Iris pigment epithelial cell (primary cell): ENCODE data around the gene REM2.

ENCODE experiments used
- DNase-seq: peaks from one replicate; pipeline ENCODE4 v3.0.0-alpha.2; 2011; ENCODE audit warnings: low read depth

REM2 gene, protein sequence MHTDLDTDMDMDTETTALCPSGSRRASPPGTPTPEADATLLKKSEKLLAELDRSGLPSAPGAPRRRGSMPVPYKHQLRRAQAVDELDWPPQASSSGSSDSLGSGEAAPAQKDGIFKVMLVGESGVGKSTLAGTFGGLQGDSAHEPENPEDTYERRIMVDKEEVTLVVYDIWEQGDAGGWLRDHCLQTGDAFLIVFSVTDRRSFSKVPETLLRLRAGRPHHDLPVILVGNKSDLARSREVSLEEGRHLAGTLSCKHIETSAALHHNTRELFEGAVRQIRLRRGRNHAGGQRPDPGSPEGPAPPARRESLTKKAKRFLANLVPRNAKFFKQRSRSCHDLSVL

DNA sequence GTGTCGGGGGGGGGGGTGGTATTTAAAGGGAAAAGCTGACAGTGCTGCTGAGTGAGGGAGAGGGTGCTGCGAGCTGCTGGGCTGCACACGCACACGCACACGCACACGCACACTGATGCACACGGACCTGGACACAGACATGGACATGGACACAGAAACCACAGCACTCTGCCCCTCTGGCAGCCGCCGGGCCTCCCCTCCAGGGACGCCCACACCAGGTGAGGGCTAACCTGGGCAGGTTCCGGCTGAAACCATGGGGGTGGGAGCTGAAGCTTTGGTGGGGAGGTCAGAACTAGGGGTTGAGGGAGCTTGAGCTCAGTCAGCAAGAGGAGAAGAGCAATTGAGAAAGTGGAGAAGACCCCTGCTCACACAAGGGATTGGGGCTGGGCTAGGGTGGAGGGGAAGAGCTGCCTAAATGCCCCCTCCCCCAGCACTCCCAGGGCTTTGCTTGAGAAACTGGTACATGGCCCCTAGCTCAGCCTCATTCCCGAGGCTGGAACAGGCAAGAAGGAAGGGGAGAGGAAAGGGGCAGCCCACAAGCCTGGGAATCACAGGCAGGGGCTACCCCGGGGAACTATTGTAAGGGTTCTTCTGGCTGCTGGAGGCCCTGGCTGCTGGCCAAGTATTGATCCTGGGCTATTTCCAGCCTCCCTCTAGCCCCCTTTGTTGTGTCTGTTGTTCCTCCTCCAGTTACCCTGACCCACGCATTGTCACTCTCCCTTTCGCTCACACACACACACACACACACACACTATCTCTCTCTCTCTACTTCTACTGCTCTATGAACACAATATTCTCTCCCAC, at the start of gene REM2:
TSS of gene REM2 (plus strand) at position 50 of the 804 bp plus-strand sequence. CDS start at position 116, 66 bp downstream.
- DNase-seq = no peak

DNA sequence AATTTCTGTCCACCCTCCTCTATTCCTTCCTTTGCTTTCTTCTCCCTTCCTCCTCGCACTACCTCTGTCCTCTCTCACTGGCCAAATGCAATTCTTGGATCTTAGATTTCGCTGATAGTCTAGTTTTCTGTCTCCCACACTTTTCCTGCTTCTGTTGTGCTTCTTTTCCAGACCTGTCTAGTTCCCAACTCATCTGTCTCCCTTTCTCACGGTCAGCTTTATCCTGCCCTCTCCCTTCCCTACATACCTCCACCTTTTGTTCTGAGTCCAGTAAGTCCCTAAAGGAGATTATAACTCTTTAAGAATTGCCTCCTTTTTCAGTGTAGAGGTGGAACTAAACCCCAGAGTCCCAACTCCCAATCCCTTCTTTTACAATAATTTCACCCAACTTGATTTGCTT, 47.5 kb upstream of the REM2 start:
- no peak for DNase-seq

DNA sequence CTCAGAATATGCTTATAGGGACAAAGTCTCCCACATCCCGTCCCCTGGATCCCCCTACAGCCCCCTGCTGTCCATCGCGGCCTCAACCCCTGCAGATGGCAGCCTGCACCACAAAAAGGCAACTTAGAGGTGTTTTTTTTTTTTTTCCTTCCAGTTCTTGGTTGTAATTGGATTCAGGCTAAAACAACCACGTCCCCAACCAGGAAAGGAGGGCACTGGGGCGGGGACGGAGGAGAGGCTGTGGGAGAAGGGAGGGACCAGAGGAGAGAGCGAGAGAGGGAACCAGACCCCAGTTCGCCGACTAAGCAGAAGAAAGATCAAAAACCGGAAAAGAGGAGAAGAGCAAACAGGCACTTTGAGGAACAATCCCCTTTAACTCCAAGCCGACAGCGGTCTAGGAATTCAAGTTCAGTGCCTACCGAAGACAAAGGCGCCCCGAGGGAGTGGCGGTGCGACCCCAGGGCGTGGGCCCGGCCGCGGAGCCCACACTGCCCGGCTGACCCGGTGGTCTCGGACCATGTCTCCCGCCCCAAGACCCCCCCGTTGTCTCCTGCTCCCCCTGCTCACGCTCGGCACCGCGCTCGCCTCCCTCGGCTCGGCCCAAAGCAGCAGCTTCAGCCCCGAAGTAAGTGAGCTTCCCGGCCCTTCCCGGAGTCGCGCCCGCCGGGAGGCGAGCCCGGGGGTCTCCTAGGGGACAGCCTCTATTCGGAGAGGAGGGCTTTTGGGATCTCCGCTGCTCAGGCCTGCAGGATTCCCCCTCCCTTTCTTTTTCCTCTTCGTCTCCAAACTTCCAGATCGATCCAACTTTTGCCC, 46.5 kb upstream of the REM2 start, which contains the start of gene MMP14:
TSS of gene MMP14 (plus strand) at position 285 of the 813 bp plus-strand sequence. CDS start at position 518, 233 bp downstream.
- peak; percentile 89 for DNase-seq

DNA sequence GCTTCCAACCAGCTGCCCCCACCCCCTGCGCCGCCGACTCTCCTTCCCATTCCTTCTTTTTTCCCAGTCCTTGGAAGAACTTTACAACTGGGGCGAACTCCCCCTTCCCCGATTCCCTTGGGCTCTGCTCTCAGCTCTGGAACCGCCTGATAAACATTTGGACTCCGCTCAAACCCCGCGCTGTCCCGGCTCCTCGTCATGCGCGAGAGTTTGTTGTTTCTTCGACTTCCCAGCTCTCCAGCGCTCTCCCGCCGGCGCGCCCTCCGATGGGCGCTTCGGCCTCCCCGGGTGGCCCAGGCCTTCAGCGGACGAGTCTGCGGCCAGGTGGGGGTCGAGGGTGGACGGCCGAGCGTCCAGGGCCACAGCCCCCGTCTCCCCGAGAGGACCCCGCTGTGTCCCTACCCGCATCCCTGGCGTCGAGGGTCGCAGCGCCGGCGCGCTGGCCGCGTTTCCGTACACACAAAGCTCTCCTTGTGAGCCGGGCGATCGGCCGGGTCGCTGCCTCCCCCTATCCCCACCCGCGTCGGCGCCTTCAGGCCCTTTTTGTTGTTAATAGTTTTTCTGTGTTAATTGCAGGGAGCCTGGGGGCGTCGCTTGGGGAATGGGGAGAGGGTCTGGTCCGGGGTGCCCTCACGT, 45.8 kb upstream of the REM2 start:
- peak; percentile 74 for DNase-seq

DNA sequence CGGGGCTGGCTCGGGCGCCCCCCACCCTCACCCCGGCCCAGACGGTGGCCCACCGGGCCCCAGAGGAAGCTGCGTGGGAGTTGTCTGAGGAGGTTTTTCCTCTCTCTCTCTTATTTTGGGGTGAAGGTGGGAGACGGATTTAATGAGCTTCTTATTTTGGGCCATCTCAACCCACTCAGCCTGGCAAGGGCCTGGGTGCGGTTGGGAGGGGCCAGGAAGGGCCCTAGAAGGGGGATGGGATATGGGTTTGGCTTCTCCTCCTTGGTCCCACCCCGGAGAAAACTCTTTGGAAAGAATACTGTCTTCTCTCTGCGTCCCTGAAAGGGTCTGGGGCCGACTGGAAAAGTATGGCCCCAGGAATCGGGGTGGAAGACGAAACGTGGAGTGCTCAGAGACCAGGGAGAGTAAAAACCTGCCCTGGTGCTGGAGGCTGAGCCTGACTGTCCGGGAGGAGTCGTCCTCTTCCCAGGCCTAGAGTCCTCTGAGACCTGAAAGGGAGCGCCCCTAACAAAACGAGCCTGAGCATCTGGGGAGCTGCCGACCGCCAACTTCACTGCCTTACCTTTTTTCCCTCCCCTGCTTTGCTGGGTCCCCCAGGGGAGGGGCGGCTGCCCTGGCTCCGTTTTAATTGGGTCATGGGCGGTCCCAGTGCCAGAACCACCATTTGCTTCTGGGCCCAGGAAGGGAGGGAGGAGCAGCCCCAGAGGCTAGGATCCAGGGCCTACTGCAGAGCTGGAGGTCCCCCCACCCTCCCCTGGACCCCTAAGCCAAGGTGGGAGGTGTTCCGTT, 45.1 kb upstream of the REM2 start:
- peak; percentile 50 for DNase-seq

DNA sequence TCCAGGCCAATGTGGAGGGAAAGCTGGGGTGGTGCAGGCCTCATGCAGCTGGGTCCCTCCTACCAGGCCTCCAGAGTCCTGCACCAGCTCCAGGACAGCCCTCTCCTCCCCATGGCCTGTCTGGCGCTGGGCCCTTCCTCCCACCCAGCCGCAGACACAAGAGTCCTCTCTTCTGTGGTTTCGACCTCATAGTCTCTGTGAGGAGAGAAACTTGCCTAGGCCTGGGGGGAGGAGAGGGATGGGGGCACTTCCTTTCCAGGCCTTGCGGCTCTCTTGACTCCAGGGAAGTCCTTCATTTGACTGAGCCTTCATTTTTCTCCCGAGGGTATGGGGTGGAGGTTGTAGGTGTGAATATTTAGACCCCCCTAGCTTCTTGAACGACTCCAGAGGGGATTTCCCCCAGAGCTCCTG, 44.4 kb upstream of the REM2 start:
- peak; percentile 83 for DNase-seq

DNA sequence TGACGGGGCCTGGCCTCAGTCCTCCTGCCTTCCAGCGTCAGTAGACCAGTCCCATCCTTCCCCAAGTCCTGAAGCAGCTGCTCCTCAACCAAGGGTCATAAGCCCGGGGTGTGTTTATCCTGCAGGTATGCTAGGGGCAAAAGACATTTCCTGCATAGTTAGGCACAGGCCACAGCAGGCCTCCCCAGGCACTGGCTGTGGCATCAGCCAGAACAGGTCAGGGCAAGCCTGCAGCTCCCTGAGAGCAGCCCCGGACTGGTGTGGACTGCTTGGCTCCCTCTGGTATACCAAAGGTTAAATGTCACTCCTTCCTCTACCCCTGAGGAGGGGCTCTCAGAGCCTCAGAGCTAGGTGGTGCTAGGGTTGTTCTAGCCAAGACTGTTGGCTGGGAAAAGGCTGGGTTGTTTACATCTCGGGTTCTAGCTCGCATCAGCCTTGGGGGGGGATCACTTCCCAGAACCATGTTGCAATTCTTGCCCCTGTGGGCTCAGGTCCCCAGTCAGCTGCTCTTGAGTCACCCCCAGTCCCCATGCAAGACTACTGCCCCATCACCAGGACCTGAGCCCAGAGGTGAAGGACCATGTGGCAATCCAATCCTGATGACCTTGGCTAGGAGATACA, 43.8 kb upstream of the REM2 start:
- DNase-seq = peak; percentile 75

DNA sequence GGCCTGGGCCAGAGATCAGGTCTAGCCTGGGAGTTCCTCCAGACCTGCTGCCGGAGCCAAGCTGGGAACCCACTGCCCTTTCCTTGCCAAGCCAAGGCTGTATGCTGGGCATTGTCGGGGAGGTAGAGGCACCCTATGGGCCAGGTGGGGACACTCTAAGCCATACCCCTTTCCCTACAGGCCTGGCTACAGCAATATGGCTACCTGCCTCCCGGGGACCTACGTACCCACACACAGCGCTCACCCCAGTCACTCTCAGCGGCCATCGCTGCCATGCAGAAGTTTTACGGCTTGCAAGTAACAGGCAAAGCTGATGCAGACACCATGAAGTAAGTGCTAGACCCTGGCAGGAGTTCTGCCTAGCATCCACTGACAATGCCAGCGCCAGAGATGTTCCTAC, 41.7 kb upstream of the REM2 start:
- no peak for DNase-seq

DNA sequence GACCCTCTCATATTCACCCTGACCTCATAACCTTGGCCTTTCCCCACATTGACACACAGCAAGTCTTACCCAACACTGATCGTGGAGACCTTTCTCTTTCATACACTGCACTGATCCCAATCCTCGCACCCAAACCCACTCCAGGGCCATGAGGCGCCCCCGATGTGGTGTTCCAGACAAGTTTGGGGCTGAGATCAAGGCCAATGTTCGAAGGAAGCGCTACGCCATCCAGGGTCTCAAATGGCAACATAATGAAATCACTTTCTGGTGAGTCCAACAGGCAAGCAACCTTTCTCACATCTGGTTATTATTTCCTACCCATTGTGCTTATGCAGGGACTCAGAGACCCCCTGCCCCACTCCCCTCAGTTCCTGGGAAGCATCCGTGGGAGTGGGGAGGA, 41.3 kb upstream of the REM2 start:
- no peak for DNase-seq

DNA sequence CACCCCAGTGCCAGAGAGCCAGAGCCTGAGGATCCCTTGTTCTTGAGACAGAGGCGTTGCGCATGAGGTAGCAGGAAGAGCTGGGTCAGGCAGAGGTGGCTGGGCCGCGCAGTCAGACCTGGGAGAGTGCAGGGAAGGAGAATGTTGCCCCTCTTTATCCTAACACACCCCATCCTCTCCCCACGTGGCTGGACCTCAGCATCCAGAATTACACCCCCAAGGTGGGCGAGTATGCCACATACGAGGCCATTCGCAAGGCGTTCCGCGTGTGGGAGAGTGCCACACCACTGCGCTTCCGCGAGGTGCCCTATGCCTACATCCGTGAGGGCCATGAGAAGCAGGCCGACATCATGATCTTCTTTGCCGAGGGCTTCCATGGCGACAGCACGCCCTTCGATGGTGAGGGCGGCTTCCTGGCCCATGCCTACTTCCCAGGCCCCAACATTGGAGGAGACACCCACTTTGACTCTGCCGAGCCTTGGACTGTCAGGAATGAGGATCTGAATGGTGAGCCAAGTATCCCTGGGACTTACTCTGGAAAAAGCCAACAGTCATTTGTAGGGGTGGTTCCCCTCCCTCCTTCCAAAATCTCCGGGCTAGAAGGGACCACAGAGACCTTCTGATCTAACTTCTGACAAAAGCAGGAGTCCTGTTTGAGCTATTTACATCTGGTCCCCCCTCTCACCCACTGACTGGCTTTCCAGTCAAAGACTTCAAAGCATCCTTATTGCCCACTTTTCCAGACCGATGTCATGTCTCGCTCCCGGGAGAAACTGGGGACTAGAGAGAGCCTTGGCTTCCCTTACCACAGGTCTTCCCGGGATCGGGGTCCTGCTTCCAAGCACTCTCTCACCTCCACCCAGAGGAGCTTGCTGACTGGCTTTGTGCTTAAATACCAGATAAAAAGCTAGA, 40.6 kb upstream of the REM2 start:
- DNase-seq = no peak

DNA sequence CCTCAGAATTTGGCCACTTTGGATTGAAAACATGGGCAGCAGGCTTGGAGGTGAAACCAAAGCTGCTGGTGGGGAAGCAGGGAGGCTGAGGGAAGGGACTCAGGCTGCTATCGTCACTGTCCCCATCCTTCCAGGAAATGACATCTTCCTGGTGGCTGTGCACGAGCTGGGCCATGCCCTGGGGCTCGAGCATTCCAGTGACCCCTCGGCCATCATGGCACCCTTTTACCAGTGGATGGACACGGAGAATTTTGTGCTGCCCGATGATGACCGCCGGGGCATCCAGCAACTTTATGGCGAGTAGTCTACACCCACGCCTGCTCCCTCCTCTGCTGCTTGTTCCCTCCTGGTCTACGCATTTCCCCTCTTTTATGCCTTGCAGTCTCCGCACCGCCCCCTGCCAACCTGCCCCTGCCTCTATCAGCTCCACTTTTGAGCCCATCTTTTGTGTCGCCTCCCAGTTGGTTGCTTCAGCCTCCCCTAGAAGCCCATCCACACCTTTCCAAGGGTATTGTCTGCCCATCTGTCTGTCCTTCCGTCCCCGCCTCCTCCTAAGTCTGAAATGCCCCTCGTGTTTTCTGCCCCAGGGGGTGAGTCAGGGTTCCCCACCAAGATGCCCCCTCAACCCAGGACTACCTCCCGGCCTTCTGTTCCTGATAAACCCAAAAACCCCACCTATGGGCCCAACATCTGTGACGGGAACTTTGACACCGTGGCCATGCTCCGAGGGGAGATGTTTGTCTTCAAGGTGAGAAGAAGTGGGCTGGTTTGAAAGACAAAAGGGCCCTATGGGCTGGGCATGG, 39.7 kb upstream of the REM2 start:
- DNase-seq = no peak

DNA sequence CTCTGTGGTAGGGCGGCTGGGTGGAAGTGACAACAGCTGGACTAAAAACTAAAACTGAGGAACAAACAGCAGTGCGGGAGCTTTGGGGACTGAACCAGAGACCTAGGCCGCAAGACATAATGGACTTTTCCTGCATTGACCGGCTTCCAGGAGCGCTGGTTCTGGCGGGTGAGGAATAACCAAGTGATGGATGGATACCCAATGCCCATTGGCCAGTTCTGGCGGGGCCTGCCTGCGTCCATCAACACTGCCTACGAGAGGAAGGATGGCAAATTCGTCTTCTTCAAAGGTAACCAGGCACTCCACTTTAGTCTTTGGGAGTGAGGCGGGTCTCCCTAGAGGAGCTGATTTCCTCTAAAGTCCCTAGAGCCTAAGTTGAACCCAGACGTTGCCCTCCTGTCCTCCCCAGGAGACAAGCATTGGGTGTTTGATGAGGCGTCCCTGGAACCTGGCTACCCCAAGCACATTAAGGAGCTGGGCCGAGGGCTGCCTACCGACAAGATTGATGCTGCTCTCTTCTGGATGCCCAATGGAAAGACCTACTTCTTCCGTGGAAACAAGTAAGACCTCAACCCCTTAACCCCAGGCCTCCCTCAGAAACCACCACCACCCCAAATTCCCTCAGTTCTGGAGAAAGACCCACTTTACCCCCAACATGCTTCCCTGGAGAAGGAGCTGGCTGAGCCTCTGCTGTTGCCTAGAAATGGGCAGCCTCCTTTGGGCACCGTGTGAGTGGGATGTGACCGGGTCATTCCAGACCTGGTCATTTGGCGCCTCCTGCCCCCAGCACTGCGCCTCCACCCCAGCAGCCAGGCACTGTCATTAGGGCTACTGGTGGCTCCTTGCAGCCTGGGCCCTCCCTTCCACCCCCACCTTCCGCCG, 38.6 kb upstream of the REM2 start:
- no peak for DNase-seq

DNA sequence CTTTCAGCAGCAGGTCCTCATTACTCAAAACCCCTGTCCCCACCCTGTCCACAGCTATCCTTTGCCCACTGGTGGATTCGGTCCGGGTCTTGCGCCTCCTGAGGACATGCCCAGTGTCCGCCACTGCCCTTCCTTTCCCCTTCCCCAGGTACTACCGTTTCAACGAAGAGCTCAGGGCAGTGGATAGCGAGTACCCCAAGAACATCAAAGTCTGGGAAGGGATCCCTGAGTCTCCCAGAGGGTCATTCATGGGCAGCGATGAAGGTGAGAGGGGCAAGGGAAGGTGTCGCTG, 38.0 kb upstream of the REM2 start:
- no peak for DNase-seq

DNA sequence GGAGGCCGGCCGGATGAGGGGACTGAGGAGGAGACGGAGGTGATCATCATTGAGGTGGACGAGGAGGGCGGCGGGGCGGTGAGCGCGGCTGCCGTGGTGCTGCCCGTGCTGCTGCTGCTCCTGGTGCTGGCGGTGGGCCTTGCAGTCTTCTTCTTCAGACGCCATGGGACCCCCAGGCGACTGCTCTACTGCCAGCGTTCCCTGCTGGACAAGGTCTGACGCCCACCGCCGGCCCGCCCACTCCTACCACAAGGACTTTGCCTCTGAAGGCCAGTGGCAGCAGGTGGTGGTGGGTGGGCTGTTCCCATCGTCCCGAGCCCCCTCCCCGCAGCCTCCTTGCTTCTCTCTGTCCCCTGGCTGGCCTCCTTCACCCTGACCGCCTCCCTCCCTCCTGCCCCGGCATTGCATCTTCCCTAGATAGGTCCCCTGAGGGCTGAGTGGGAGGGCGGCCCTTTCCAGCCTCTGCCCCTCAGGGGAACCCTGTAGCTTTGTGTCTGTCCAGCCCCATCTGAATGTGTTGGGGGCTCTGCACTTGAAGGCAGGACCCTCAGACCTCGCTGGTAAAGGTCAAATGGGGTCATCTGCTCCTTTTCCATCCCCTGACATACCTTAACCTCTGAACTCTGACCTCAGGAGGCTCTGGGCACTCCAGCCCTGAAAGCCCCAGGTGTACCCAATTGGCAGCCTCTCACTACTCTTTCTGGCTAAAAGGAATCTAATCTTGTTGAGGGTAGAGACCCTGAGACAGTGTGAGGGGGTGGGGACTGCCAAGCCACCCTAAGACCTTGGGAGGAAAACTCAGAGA, 37.0 kb upstream of the REM2 start:
- DNase-seq = no peak

DNA sequence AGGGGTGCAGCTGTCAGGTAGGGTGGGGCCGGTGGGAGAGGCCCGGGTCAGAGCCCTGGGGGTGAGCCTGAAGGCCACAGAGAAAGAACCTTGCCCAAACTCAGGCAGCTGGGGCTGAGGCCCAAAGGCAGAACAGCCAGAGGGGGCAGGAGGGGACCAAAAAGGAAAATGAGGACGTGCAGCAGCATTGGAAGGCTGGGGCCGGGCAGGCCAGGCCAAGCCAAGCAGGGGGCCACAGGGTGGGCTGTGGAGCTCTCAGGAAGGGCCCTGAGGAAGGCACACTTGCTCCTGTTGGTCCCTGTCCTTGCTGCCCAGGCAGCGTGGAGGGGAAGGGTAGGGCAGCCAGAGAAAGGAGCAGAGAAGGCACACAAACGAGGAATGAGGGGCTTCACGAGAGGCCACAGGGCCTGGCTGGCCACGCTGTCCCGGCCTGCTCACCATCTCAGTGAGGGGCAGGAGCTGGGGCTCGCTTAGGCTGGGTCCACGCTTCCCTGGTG, 36.2 kb upstream of the REM2 start:
- DNase-seq = no peak

DNA sequence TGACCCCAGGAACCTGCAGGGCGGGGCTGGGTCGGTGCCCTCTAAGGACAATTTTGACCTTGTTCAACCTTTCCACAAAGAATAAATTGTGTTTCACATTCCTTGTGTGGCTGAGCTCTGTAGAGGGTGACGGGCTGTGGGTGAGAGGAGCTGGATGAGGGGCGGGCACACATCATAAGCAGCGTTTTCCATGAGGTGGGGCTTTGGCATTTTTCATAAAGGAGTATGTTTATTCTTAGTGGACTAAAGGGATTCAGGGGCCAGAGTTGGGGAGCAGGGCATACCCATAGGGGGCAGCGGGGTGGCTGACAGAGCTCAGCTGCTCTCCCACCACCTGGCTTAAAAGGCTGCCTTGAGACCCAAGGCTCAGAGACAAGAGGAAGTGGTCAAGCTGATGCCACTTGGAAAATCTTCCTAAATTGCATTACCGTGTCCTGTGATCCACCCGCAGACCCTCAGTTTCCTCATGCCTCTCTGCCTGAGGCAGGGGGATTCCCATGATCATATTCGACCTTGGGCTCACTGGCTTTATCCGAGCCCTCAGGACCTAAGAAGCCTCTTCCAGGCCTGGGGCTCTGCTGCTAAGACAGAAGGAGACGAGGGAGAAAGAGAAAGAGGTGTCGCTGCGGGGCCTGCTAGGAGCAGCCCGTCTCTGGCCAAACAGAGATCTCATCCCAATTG, 35.2 kb upstream of the REM2 start:
- DNase-seq = peak; percentile 81
